Endothelial cell of umbilical vein (primary cell): ENCODE results near the gene CCT2. TPM values are rescaled to one million over a fixed set of nuclear protein-coding genes. Genes with fewer than 3 reads are reported as not detected.

Source experiments
- Bru-seq: library from RNA; stranded (reverse); fragments of 400-500 nt; gene quantifications from one replicate; lab custom pipeline; 2021; lab: Mats Ljungman, UMichigan
- BruChase-seq, 2 experiments: library from RNA; stranded (reverse); fragments of 400-500 nt; gene quantifications; one replicate each; lab custom pipeline; 2021; lab: Mats Ljungman, UMichigan
- BruUV-seq: library from RNA; stranded (reverse); fragments of 400-500 nt; replicated peaks from 2 replicates; lab custom pipeline; 2021; lab: Mats Ljungman, UMichigan
- CTCF ChIA-PET: fragments of 300-600, 350-600 bp; sonication (Branson Sonifier 250); formaldehyde crosslinking; loops from one replicate; lab custom pipeline; 2021; ENCODE audit warnings: antibody characterized with exemption, inconsistent platforms; lab: Charles Lee
- POLR2A ChIA-PET: fragments of 300-600, 350-600 bp; sonication (Branson Sonifier 250); formaldehyde crosslinking; loops from one replicate; lab custom pipeline; 2021; ENCODE audit warnings: antibody characterized with exemption, inconsistent platforms; lab: Charles Lee
- DNase-seq: peaks from one replicate; pipeline ENCODE4 v3.0.0-alpha.2; 2011; ENCODE audit warnings: low read depth, low spot score
- FAIRE-seq: peaks from 2 replicates; lab custom pipeline; 2011; peaks lifted over from hg19 to GRCh38; lab: Jason Lieb, UNC
- H2AFZ ChIP-seq: 2 replicates; pipeline ENCODE4 v1.6.0; 2012; ENCODE audit warnings: low read depth, low read length, control low read depth, inconsistent platforms
- H3K27ac ChIP-seq: 2 replicates; pipeline ENCODE4 v1.5.1; 2011; ENCODE audit warnings: low read depth, mild to moderate bottlenecking, control low read depth, low read length, moderate library complexity; ENCODE audit not compliant: insufficient read depth
- H3K27me3 ChIP-seq, 2 experiments: 2 replicates each; pipeline versions ENCODE4 v1.6.0 to v1.6.1; 2011; ENCODE audit warnings: low read length in 2 of 2, mixed read lengths in 1 of 2; ENCODE audit not compliant: control insufficient read depth in 2 of 2, insufficient read depth in 2 of 2
- H3K36me3 ChIP-seq, 2 experiments: 2 replicates in 1 of 2; 3 replicates in 1 of 2; pipeline ENCODE4 v1.5.1; 2011; ENCODE audit warnings: low read length in 2 of 2, mild to moderate bottlenecking in 1 of 2, moderate library complexity in 1 of 2; ENCODE audit not compliant: control insufficient read depth in 2 of 2, insufficient read depth in 2 of 2; ENCODE audit errors: extremely low read depth in 1 of 2
- H3K4me1 ChIP-seq: 3 replicates; pipeline ENCODE4 v1.5.1; 2011; ENCODE audit warnings: mild to moderate bottlenecking, low read length; ENCODE audit not compliant: control insufficient read depth, insufficient read depth; ENCODE audit errors: extremely low read depth
- H3K4me2 ChIP-seq: 2 replicates; pipeline ENCODE4 v1.6.1; 2011; ENCODE audit warnings: low read length, control low read depth, mixed read lengths; ENCODE audit not compliant: insufficient read depth
- H3K4me3 ChIP-seq, 3 experiments: fragments of 200-600 bp in 1 of 3; sonication (generic), shearing (Covaris generic) in 1 of 3; replicated peaks in 1 of 3; 2 replicates each; pipeline ENCODE4 v1.5.1; 2011 to 2016; ENCODE audit warnings: control low read depth in 3 of 3, low read length in 3 of 3, mild to moderate bottlenecking in 2 of 3, inconsistent platforms in 1 of 3, low read depth in 1 of 3, moderate library complexity in 1 of 3; ENCODE audit not compliant: insufficient read depth in 1 of 3
- H3K79me2 ChIP-seq: 2 replicates; pipeline ENCODE4 v1.6.0; 2012; ENCODE audit warnings: low read length, inconsistent platforms; ENCODE audit not compliant: control insufficient read depth, insufficient read depth
- H3K9ac ChIP-seq: replicated peaks from 2 replicates; pipeline ENCODE3; 2011; ENCODE audit warnings: low read length, control low read depth; ENCODE audit not compliant: insufficient read depth; ENCODE audit errors: extremely low read depth
- H3K9me1 ChIP-seq: replicated peaks from 3 replicates; pipeline ENCODE4 v1.6.0; 2011; ENCODE audit warnings: mild to moderate bottlenecking, low read length; ENCODE audit not compliant: control insufficient read depth, insufficient read depth; ENCODE audit errors: extremely low read depth
- H3K9me3 ChIP-seq: replicated peaks from 2 replicates; pipeline ENCODE4 v1.5.1; 2012; ENCODE audit warnings: low read length, inconsistent platforms; ENCODE audit not compliant: control insufficient read depth, insufficient read depth
- H4K20me1 ChIP-seq: replicated peaks from 2 replicates; pipeline ENCODE3; 2011; ENCODE audit warnings: mild to moderate bottlenecking, low read length; ENCODE audit not compliant: control insufficient read depth, insufficient read depth; ENCODE audit errors: extremely low read depth
- CTCF ChIP-seq, 2 donors: IDR thresholded peaks; 1 replicate in 1 of 2; 2 replicates in 1 of 2; pipeline ENCODE4 v1.5.1; 2011; ENCODE audit warnings: low read length in 2 of 2, mild to moderate bottlenecking in 2 of 2, moderate library complexity in 2 of 2, control low read depth in 1 of 2, inconsistent platforms in 1 of 2, low read depth in 1 of 2; ENCODE audit not compliant: insufficient read depth in 1 of 2; ENCODE audit errors: extremely low read depth in 1 of 2
- FOS ChIP-seq: IDR thresholded peaks from 2 replicates; pipeline ENCODE4 v1.6.1; 2011; ENCODE audit warnings: mild to moderate bottlenecking, low read length, moderate library complexity, borderline replicate concordance; ENCODE audit not compliant: insufficient read depth
- MAX ChIP-seq: IDR thresholded peaks from 2 replicates; pipeline ENCODE4 v1.6.1; 2011; ENCODE audit not compliant: insufficient read depth, insufficient read length
- MYC ChIP-seq: IDR thresholded peaks from one replicate; pipeline ENCODE4 v1.6.1; 2011; ENCODE audit warnings: mild to moderate bottlenecking, low read depth, low read length
- POLR2A ChIP-seq: IDR thresholded peaks from 2 replicates; pipeline ENCODE4 v1.6.1; 2012; ENCODE audit warnings: low read depth, mild to moderate bottlenecking, control low read depth, low read length
- POLR2AphosphoS5 ChIP-seq: IDR thresholded peaks from 2 replicates; pipeline ENCODE4 v1.6.1; 2012; ENCODE audit warnings: low read depth, mild to moderate bottlenecking, control low read depth, low read length, moderate library complexity; ENCODE audit not compliant: insufficient read depth
- dilution Hi-C: fragments of 300-500 bp; cut with MboI; formaldehyde crosslinking; loops from one replicate; pipeline ENCODE4 v1.15.0; 2019; ENCODE audit warnings: low sequenced_read_pairs; ENCODE audit not compliant: extremely low pct_ligation_motif_present
- intact Hi-C: fragments of 100-400 bp; cut with micrococcal nuclease; formaldehyde crosslinking; loops from one replicate; pipeline ENCODE4 v1.10.0; 2022
- long read RNA-seq: library from polyadenylated mRNA; stranded (forward); transcript quantifications from one replicate; pipeline ENCODE4 v2.0.0, GENCODE V29; 2021
- polyA minus RNA-seq, 3 experiments: library from RNA; depleted of rRNA, polyadenylated mRNA; stranded (reverse); fragments of >200 nt; gene quantifications; 1 replicate in 1 of 3; 2 replicates in 2 of 3; pipeline ENCODE4 v1.2.3, GENCODE V29; 2011
- polyA plus RNA-seq, 4 experiments: library from polyadenylated mRNA; depleted of rRNA in 3 of 4; stranded (reverse) in 3 of 4; unstranded in 1 of 4; fragments of >200 nt; gene quantifications; 2 replicates each; pipeline versions ENCODE4 v1.2.1 to v1.2.3, GENCODE V29; 2011 to 2012; ENCODE audit warnings: missing spikeins in 1 of 4
- total RNA-seq: library from RNA; stranded (reverse); gene quantifications from 2 replicates; pipeline ENCODE4 v1.2.3, GENCODE V29; 2021

Gene CCT2
- total RNA-seq: 245 and 256 TPM in 2 replicates
- 130 and 138 TPM in 2 replicates for polyA plus RNA-seq
- 195 and 197 TPM in 2 replicates for polyA plus RNA-seq (2011; cell fraction: cytosol; rRNA removed)
- 246 and 291 TPM in 2 replicates for polyA plus RNA-seq (2011; cell fraction: nucleus; rRNA removed)
- 244 and 354 TPM in 2 replicates for polyA plus RNA-seq (2012)
- polyA minus RNA-seq: 189 and 219 TPM in 2 replicates
- polyA minus RNA-seq (2011; cell fraction: cytosol; rRNA and poly(A)+ RNA removed): 164 TPM
- 135 and 181 TPM in 2 replicates for polyA minus RNA-seq (2011; cell fraction: nucleus; rRNA and poly(A)+ RNA removed)
- percentile 96 among the genes with signal in this experiment for Bru-seq, nascent RNA
- percentile 99 among the genes with signal in this experiment for BruChase-seq, experiment 1, labeled RNA remaining after a 6-hour chase
- percentile 97 among the genes with signal in this experiment for BruChase-seq, experiment 2, labeled RNA remaining after a 2-hour chase
- long read RNA-seq, transcript CCT2-201 (16 exons, 2,041 nt): major isoform, 580 of 650 reads
- long read RNA-seq, partial matches to known transcripts: 32 of 650 reads
- long read RNA-seq, other reads (novel, unspliced or antisense): 34 of 650 reads

GRCh38 chr12:69585189-69586062 lies at the start of gene CCT2:
TSS of gene CCT2 (plus strand) at chr12:69585459. CDS start at chr12:69585522, 63 bp downstream.
- intact Hi-C loops (loop anchor here (1.0 to 5.0 kb wide), 8 partner anchors 104 to 657 kb away; partner anchors contain the start of genes CNOT2, CPSF6, FRS2 and RAB3IP), dilution Hi-C loops (loop anchor here (25.0 kb wide), 1 partner anchor 198 kb away; no protein-coding TSS in a partner anchor)
- CTCF ChIA-PET: interaction anchor here (1.0 to 1.8 kb wide), 6 partner anchors 10 to 228 kb away, joined by 4 to 14 read pairs (median 5); no protein-coding TSS in a partner anchor
- H3K27me3 ChIP-seq: no peaks in the 10 kb centered on the region
- peak within 1 kb of the TSS; percentile 15 for H2AFZ ChIP-seq
- POLR2A ChIA-PET: interaction anchor here (0.7 to 1.0 kb wide), 2 partner anchors 115 to 307 kb away, joined by 3 read pairs; partner anchors contain the start of gene FRS2
- FAIRE-seq: peak; percentile 96
- peaks cover 3% of the 10 kb centered on the region for H4K20me1 ChIP-seq
- H3K79me2 ChIP-seq: peaks cover 33% of the 10 kb centered on the region
- H3K9me1 ChIP-seq: no peaks in the 10 kb centered on the region
- no peaks in the 10 kb centered on the region for H3K9me3 ChIP-seq
- H3K9ac ChIP-seq: peak within 1 kb of the TSS; percentile 72
- H3K27ac ChIP-seq: peak within 1 kb of the TSS; percentile 61
- peaks cover 8% of the 10 kb centered on the region for H3K4me1 ChIP-seq
- H3K4me2 ChIP-seq: peak within 1 kb of the TSS; percentile 99
- TF ChIP-seq POLR2AphosphoS5: peak; percentile 87
- no peak for TF ChIP-seq MAX
- peak; percentile 93 for TF ChIP-seq POLR2A
- TF ChIP-seq FOS: peak; percentile 6
- peak; percentile 46 for TF ChIP-seq MYC
- peak in 1 of 2 donors; percentile 62 for TF ChIP-seq CTCF (IDR thresholded peaks at IDR 0.05; ENCODE audit: extremely low read depth in 1 of 2, insufficient read depth in 1 of 2, low read depth in 1 of 2, low read length in 2 of 2)
- TSS peak; percentile 94 for BruUV-seq
- H3K4me3 ChIP-seq: peak within 1 kb of the TSS; percentile 16 to 98 (median 97)
- DNase-seq: peak; percentile 97
- peaks cover 13 to 23% of the 10 kb centered on the region in 2 experiments for H3K36me3 ChIP-seq
